Measurements from ENCODE around the gene ATRN. TPM values are rescaled to one million over a fixed set of nuclear protein-coding genes. Genes with fewer than 3 reads are reported as not detected.

The ATRN gene
- total and polyA plus RNA-seq, 4 donors, result 8.4 to 104 (median 46.0) TPM

GRCh38 chr20:3446779-3447178, 24.0 kb upstream of the ATRN start:
- no peaks in the 10 kb centered on the region for H3K36me3 ChIP-seq (ENCODE audit: control insufficient read depth in 4 of 4, insufficient read depth in 3 of 4, low read depth in 1 of 4, low read length in 3 of 4)
- WGBS, result 92% methylated on average over 8 of the region's 8 CpGs
- no peak overlapping the region for H3K27ac ChIP-seq (ENCODE audit: low read depth in 1 of 2, low read length in 2 of 2)
- DNase-seq (ENCODE audit: low spot score), result no peak
- no peaks in the 10 kb centered on the region for H3K9me3 ChIP-seq (ENCODE audit: control insufficient read depth in 4 of 4, low read length in 3 of 4)
- H3K27me3 ChIP-seq (ENCODE audit: control insufficient read depth in 4 of 4, insufficient read depth in 4 of 4, low read length in 3 of 4), result no peaks in the 10 kb centered on the region
- no peaks in the 10 kb centered on the region for H3K4me1 ChIP-seq (ENCODE audit: control insufficient read depth in 4 of 4, insufficient read depth in 4 of 4, low read length in 3 of 4)
- H3K9ac ChIP-seq (ENCODE audit: low read depth in 1 of 2, low read length in 2 of 2), result no peak overlapping the region
- TF ChIP-seq ATF3 (IDR thresholded peaks at IDR 0.05) (no peak), FOXA1 (IDR thresholded peaks at IDR 0.05) (no peak), FOXA2 (IDR thresholded peaks at IDR 0.05) (no peak), HNF4A (conservative IDR thresholded peaks at IDR 0.05) (no peak), YY1 (IDR thresholded peaks at IDR 0.05) (no peak), JUND (IDR thresholded peaks at IDR 0.05) (no peak), NR2F2 (IDR thresholded peaks at IDR 0.05) (no peak), RXRA (IDR thresholded peaks at IDR 0.05) (no peak), ZBTB33 (IDR thresholded peaks at IDR 0.05) (no peak), MAX (IDR thresholded peaks at IDR 0.05) (no peak), CTCF (IDR thresholded peaks at IDR 0.05; ENCODE audit: low read depth, low read length, missing input control) (no peak), HNF4G (IDR thresholded peaks at IDR 0.05) (no peak), GABPA (IDR thresholded peaks at IDR 0.05 in 1 of 2, conservative IDR thresholded peaks at IDR 0.05 in 1 of 2) (no peak)
- no peak overlapping the region for H3K4me3 ChIP-seq (ENCODE audit: low read depth in 1 of 3, low read length in 3 of 3)

- H3K4me1 ChIP-seq (ENCODE audit: control insufficient read depth in 4 of 4, insufficient read depth in 4 of 4, low read length in 3 of 4), result no peaks in the 10 kb centered on the region
- no peaks in the 10 kb centered on the region for H3K9me3 ChIP-seq (ENCODE audit: control insufficient read depth in 4 of 4, low read length in 3 of 4)
- no peaks in the 10 kb centered on the region for H3K27me3 ChIP-seq (ENCODE audit: control insufficient read depth in 4 of 4, insufficient read depth in 4 of 4, low read length in 3 of 4)
- TF ChIP-seq CTCF (IDR thresholded peaks at IDR 0.05; ENCODE audit: low read depth, low read length, missing input control) (no peak), ATF3 (IDR thresholded peaks at IDR 0.05) (no peak)
- no peak for DNase-seq (ENCODE audit: low spot score)
- WGBS, result 90% methylated on average over 2 of the region's 2 CpGs
- H3K36me3 ChIP-seq (ENCODE audit: control insufficient read depth in 4 of 4, insufficient read depth in 3 of 4, low read depth in 1 of 4, low read length in 3 of 4), result no peaks in the 10 kb centered on the region
- H3K9ac ChIP-seq (ENCODE audit: low read depth in 1 of 2, low read length in 2 of 2), result no peak overlapping the region
- no peak overlapping the region for H3K27ac ChIP-seq (ENCODE audit: low read depth in 1 of 2, low read length in 2 of 2)
- H3K4me3 ChIP-seq (ENCODE audit: low read depth in 1 of 3, low read length in 3 of 3), result no peak overlapping the region
These were observed 23.5 kb upstream of the ATRN start for GRCh38 chr20:3447321-3447720.

All from liver (tissue), 9 donors.